IPS DF 4.7 (cell line): ENCODE data around the gene DNMT3A.

Experiments
- DNase-seq: peaks from one replicate; pipeline ENCODE4 v3.0.0-alpha.2; 2013; ENCODE audit warnings: low spot score; ENCODE audit errors: extremely low read depth

Gene DNMT3A

DNA sequence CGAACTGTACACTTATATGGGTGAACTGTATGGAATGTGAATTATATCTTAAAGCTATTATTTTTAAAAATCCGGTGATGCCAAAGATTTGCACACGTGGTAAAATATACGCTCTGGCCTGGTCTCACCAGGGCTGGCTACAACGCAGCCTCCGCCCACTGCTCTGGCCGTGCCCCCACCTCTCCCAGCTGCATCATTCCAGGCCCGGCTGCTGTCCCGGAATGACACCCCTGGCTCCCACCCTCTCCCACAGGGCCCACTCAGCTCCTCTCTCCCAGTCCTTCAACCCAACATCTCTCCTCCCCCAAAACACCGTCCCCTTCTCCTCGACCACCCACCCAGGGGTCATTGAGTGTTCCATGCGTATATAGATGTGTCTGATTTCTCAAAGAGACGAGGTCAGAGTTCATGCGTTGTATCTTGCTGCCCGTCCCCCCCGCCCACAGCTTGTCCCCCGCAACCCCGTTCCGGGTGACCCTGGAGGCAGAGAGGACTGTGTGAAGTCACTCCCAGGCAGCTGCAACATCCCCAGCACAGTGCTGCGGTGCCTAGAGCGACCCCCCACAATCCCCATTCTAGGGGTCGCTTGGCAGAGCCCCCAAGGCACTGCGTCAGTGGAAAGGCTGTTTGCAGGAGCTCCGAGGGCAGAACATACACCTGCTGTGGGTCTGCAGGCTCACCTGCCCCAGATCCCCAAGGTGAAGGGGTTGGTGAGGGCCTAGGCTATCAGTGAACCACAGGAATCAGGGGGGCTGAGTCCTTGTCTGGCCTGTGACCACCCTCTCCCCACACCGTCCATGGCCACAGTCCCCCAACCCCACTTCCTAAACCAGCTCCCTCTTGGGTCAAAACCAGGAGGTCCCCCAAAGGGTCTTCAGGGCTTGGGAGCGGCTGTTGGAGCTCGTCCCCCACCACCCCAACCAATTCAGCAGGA is 13.3 kb downstream of the DNMT3A start:
- no peak for DNase-seq

DNA sequence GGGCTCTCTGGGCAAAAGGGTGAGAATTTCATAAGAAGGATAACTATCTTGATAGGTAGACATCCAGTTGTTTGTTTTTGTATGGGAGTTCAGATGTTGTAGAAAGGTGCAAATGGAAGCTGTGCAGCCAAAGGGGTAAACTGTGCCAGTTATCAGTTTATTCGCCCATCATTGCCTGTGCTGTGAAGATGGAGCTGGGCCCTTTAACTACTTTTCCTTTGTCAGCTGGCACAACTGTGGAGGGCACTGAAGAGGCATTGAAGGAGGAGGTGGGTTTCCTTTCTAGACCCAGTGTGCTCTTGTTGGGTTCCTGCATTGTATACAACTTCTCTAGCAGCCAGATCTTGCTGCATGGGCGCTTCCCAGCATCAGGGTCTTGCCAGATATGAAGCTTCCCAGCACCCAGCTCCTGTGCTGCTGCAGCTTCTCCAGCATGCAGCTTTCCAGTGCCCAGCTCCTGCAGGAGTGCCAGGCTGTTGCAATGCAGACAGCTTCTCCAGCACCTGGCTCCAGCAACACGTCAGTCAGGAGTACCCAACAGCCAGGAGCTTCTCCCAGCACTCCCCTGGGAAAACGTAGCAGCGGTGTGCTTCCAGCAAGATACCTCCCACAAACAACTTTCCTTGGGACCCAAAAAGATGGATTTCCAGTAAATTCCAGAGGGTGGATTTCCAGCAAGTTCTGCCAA is 15.3 kb downstream of the DNMT3A start:
- no peak for DNase-seq

DNA sequence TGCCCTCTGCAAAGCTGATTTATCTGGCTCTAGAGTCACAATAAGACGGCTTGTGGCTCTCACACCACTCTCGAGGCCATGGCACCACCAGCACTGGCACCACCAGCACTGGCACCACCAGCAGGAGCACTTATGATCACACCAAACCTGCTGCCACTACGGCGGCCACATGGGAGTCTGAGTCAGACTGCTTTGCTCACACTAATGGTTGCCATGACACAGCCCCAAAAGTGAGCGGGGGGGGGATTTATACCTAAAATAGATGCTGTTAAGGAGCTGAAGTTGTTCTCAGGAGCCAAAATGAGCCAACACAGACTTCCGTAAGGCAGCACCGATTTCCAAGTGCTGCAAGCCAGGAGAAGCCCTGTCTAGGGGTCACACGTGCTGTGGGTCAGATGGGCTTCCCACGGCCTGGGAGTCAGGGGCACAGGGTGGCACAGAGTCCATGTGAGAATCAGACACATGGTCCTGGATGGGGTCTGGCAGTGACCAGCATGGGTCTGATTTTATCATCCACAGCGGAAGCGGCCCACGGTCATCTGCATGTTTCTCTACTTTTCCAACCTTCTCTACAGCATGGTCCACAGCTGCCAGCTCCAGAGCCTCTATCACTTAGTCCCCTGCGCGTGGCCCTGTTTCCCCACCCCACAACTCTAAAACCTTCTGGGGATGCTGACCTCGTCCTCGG is 16.7 kb downstream of the DNMT3A start:
- DNase-seq, result no peak

DNA sequence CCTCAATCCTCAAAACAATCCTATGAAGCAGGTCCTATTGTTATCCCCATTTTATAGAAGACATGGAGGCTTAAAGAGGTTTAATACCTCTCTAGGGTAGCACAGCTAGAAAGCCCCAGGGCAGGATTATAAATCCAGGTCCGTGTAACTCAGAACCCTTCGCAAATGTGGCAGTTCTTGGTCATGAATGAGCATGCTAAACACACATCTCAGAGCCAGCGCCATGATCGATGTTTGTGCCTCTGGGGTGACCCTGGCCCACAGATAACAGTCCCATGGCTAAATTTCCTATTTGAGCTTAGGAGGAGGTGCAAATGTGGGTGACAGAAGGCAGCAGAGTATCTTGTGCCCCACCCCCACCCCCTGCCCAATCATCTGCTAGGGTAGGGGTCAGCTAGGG is 17.5 kb downstream of the DNMT3A start:
- no peak for DNase-seq

DNA sequence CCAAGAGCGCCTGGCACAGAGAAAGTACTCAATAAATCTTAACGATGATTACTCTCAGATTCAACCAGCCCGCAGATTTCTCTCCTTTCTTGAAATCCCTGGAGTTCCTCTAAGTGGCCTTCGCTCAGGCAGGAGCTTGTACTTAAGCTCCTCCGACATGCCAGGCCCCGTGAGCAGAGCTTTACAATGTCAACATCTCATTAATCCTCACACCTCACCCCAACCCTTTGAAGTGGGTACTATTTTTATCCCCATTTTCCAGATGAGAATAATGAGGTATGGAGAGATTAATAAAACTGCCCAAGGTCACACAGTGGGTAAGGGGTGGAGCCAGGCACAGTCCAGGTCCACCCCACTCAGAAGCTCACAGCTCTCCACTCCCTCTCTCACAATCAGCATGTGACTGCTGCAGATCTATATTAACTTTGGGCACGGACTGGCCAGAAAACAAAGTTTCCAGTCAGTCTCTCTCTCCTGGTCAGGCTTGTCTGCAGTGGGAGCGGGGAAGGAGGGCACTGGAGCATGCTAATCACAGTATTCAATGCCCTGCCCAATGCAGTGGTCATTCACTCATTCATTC is 18.0 kb downstream of the DNMT3A start:
- DNase-seq, result no peak

DNA sequence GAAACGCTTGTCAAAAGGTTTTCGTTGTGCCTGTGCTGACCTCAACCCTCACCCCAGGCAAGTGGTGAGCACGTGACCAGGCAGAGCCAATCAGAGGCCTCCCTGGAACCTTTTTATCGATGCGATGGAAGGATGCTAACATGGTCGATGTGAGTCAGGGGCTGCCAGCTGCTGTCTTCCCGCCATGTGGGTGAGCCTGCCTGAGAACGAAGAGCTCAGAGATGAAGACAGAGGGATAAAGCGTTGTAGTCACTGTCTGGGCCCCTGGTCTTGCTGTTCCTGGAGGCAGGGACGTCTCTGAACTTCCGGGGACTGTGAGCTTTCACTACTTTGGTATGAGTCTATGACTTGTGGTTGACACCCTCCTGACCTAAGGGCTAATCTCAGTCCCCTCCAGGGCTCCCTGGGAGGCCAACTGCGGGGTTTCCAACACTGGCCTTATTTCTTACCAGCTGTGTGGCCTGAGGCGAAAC is 18.6 kb downstream of the DNMT3A start:
- no peak for DNase-seq

DNA sequence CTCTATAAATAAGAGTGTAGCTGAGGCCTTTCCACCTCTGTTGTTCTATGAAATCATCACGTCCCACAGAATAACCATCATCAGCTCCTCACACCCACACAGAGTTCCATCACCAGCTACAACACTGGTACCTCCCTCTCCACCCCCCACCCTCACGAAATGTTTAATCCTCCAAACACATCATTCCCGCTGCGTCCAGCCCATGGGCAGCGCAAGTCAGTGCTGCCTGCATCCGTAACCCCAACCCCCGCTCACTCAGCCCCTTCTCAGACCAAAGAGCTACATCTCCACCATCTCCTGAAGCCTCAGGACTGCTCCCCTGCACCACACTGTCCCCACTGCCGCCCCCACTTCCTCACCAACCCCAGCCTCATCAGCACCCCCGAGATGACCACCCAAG is 19.4 kb downstream of the DNMT3A start:
- no peak for DNase-seq

DNA sequence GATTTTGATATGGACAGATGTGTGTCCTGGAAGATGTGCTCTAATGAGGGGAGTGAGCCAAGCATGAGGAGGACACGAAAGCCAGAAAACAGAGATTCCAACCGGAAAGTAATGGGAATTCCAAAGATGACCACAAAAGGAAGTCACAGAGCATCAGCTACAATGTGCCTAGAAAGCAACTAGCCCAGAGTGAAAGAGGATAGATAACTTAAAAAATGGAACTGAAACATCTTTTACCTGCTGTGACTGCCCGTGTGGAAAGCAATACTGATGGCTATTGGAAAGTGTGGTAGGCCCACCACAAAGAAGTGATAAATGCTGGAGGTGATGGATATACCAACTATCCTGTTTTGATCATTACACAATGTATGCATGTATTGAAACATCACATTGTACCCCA is 21.6 kb downstream of the DNMT3A start:
- DNase-seq, result no peak

DNA sequence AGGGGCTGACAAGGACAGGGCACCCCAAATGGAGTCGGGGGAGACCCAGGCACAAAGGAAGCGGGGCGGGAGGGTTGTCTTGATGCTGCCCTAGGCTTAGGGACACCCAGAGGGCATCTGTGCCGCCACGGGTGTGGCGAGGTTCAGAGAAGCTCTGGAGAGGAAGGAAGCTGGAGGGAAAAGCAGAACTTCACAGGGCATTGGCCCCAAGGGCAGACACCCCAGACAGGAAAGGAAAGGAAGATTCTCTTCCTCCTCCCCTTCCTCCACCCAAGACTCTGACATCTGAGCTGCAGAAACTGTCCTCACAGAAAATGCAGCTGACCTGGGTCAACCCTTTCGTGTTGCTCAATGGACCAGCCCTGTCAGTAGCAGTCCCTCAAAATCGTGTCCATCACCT is 25.6 kb downstream of the DNMT3A start:
- no peak for DNase-seq

DNA sequence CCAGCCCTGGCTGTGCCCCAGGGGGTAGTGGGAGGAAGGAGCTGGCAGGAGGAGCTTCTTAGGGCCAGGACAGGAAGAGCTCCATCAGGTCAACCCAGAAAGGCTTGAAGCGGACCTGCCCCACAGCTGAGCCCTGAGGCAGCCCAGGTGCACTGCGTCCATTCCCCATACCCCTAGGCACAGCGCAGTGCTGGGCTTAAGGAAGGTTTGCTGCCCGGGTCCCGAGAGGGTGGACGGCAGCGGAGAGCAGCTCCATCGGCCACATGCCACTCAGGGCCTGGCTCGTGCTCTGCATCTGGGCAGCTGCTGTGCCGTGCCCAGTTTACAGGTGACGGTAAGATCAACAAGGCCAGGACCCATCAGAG is 26.4 kb downstream of the DNMT3A start:
- no peak for DNase-seq

DNA sequence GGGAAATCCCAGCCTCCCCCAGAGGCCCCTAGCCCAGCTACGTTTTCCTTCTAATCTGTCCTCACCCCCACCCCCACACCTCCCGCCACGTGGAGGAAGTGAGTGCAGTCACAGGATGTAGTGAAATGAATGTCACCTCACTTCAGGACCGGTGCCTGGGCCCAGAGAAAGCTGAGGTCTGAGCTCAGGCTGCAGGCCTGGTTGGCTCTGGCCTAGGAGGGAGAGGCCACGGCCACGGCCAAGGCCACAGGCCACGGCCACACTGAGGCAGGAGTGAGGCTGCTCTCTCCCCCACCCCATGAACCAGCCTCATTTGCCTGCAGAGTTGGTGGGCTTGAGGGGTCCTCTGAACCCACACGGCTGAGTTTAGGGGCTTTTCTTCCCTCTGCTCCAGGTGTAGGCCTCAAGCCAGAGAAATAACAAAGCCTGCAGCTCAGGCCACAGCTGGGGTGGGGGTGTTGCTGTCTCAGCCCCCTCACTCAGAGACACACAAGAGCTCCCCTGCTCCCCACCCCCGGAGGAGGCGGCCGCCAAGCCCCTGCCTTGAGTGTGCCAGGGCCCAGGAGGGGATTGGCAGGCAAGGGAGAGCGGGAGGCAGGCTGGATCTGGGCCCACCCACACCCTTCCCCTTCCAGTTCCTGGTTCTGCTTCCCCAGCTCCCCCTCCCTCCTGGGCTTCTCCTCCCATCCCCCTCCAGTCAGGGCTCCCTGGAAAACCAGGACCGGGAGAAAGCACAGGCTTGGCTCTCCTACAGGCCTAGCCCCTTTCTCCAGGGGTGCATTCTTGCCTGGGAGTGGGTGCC is 27.0 kb downstream of the DNMT3A start:
- DNase-seq, result no peak

DNA sequence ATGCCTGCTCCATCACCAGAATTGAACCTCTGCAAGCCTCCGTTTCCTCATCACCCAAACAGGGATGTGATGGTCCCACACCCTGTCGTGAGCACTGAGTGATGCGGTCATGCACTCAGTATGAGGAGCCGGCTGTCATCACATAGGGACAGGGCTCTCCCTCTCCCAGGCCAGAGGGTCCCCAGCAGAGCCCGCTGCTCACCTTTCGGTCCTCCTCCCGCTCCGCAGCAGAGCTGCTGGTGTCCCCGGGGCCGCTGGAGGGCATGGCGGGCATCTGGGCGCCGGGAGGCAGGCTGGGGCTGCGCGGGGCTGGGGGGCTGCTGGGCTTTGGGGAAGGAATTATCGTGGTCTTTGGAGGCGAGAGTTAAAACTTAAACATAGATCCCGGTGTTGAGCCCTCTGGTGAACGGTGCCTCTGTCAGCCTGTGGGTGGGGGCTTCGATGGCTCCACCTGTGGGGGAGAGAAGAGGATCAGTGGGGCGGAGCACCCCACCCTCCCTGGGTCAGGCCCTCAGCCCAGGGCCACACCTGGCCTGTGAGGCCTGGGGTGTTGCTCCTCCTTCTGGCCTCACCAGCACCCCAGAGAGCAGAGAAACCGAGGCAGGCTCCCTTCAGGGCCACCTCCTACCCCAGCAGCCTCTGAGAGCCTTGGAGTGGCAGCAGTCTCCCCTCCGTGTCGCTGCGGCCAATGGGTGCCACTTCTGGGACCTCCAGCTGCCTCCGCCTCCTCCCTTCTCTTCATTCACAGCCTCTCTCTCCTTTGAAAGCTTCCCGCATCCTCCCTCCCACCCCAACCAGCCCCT is 27.8 kb downstream of the DNMT3A start:
- DNase-seq, result no peak

DNA sequence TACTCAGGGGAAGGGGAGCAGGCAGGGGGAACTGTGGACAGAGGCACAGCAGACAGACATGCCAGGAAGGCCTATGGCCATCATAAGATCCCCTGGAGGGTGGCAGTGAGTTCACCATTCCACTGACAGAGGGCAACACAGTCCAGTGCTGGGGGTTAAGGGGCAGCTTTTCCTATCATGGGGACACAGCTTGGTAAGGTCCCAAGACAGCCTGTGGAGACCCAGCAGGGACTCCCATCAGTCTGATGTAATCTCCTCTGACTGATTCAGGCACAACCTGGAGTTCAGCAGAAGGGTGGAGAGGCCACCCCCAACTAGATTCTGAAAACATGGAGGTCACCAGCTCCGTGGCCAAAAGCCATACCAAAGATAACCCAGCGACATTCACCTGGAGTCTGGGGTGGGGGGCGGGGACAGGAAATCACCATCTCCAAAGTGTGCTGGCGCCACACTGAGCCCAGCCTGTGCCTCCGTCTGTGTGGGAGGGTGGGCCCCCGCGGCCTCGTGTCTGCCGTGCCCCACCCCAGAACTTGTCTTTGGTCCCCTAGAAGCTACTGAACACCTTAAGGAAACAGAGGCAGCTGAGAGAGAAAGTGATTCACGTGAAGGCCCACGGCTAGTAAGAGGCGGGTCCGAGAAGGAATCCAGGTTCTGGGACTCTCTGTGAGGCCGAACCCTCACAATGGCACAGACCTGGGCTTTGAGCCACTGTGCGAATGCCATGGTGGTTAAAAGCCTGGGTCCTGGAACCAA is 28.6 kb downstream of the DNMT3A start:
- DNase-seq, result no peak

DNA sequence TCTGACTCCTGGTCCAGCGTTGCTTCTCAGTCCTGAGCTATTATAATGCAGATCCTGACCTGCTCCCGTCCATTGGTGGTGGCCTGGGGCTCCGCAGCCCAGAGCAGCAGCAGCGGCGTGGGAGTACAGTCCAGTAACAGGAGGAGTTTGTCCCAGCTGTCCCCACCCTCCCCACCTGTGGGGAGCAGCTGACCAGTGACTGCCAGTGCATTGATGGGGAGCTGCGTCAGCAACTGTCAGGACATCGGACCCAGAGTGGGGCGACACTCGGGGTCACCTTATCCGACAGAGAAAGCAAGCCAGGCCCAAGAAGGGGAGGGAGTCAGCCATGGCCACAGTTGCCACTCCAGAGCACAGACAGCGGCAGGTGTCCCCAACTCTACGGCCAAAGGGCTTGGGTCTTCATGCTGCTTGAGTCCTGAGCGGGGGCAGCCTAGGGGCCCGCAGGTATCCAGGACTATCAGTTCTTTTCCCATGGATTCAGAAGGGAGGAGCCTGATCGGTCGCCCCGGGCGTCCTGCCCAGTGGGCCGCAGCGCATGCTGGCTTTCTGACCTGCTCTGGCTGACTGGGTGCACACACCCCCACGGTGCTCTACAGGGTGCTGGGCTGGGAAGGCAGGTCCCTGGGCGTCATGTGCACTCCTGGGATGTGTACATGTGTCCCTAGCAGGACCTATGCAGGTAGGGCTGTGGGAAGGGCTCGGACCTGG is 29.7 kb downstream of the DNMT3A start:
- no peak for DNase-seq

DNA sequence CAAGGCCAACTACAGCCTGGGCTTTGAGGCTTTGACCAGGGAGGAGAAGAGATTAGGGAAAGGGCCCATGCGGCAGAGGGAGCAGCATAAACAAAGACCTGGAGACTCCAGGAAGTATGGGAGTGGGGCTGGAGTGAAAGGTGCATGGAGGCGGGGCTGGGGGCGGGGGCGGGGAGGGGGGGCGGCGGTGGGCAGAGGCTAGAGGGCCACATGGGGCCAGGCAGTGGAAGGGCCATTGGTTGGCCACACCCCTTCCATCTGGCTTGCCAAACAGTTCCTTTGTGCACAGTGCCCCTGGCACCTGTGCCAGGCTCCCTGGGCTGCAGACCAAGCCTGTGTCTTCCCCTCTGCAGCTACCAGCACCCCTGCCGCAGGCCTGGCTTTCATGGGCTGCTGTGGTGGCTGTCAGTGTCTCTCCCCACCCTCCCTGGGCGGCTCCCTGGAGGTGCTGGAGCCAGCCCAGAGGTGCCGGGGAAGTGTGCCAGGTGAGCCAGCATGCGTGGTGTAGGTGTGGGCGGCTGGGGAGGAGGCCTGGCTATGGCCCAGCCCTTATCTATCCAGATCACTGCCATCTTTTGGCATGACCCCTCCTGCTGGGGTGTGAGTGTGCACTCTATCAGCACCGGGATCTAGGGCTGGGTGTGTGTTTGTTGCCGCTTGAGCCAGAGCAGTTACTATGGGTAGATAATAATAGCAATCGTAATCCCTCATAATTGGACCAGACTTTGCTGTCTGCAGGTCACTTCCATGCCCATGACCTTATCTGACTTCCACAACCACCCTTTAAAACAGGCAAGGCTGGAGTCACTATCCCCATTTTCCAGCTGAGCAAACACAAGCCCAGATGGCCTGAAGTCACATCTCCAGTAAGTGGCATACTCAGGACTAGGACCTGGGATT is 30.5 kb downstream of the DNMT3A start:
- no peak for DNase-seq

DNA sequence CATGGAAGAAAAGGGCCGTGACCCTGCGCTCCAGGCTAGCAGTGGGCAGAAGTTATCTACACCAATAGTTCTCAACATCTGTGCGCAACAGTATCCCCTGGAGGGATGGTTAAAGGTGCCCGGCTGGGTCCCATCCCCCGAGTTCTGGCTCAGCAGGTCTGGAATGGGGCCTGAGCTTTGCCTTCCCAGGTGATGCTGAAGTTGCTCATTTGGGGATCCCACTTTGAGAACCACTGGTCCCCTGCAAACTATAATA is 31.1 kb downstream of the DNMT3A start:
- no peak for DNase-seq

DNA sequence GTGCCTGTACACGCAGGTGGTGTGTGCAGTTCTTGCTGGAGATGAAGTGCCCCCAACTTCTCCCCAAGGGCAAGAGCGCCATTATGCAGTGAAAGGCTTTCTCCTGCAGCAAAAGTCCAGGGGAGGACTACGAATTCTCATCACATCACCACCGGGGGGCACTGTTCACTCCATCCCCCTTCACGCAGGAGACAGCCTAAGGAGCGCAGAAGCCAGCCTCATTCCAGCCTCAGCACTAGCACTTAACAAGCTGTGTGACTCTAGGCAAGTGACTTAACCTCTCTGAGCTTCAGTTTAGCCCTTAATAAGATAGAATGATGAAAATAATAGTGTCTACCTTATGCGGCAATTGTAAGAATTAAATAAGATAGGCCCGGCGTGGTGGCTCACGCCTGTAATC is 32.3 kb downstream of the DNMT3A start:
- DNase-seq, result no peak

DNA sequence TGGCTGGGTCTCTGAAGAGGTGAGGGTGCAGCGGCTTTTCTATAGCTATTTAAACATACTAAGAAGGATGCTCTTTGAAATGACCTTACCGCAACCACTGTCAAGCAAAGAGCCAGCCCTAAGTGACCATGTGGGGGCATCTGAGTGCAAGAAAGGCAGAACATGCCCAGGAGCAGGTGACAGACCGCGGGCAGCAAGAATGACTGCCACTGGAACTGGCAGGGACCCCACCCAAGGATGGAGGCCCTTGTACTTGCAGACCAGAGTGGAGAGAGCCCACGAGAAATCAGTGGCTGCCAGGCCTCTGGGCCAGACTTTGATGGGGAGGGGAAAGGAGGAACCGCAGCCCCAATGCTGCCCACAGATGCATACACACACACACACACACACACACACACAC is 33.1 kb downstream of the DNMT3A start:
- DNase-seq, result no peak
